Fibroblast of lung (primary cell): Measurements from ENCODE around the gene FEZ2.

Experiments
- CTCF ChIP-seq, 2 donors: IDR thresholded peaks in 1 of 2; conservative IDR thresholded peaks in 1 of 2; 1 replicate in 1 of 2; 2 replicates in 1 of 2; pipeline ENCODE4 v1.5.1; 2011 to 2012; ENCODE audit warnings: low read length in 2 of 2, control low read depth in 1 of 2, inconsistent platforms in 1 of 2, low read depth in 1 of 2, mild to moderate bottlenecking in 1 of 2
- EZH2 ChIP-seq: IDR thresholded peaks from 2 replicates; pipeline ENCODE4 v1.5.1; 2012; ENCODE audit warnings: low read length, control low read depth, mild to moderate bottlenecking; ENCODE audit errors: missing control alignments

- TF ChIP-seq CTCF (conservative IDR thresholded peaks at IDR 0.05 in 1 of 2, IDR thresholded peaks at IDR 0.05 in 1 of 2; ENCODE audit: low read depth in 1 of 2, low read length in 2 of 2) (no peak), EZH2 (no peak)
Measured at GRCh38 chr2:36520431-36520830, 77.5 kb downstream of the FEZ2 start.
